DMS114 treated with DMSO at 0.1 percent for 48 hours (cell line): ENCODE measurements around the gene H3-3A.

Experiments used
- DNase-seq: peaks from one replicate; lab custom pipeline; 2025; ENCODE audit not compliant: unreplicated experiment; lab: John Stamatoyannopoulos, UW

H3-3A gene

GRCh38 chr1:226052061-226052460 lies 10.5 kb upstream of the H3-3A start:
- no peak for DNase-seq

GRCh38 chr1:226054519-226055327 lies 7.8 kb upstream of the H3-3A start:
- DNase-seq, result no peak

DNA sequence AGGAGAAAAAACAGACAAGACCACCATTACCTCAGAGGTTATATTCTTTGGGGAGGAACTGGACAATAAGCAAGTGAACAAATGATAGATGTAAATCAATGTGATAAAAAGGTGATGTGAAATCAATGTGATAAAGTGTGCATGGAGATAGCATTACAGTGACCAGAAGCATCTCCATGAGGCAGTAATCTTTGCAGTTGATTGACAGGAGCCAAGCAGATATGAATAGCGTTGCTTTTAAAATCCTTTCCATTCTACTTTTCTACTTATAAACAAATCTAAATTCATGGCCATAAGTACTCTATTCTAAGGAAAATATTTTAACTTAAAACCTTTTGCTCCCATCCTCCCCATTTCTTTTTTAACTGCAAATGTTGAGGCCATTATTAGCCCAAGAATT lies 2.8 kb upstream of the H3-3A start:
- DNase-seq, result no peak

DNA sequence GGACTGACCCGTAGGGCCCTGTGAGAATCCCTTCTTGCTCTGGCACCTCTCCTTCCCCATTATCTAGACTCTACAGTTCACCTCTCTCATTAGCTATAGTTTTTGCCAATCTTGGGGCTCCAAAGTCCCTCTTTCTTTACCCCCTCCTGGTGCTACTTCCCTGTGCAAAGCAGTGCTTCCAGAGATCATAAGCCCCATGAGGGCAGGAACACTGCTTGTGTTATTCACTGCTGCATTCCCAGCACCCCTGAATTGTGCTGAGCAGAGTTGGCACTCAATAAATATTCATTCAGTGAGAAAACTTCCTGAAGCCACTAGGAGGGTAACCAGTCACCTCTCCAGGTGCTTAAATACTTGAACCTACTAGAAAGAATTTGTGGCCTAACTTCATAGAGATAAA lies 2.1 kb upstream of the H3-3A start:
- no peak for DNase-seq

DNA sequence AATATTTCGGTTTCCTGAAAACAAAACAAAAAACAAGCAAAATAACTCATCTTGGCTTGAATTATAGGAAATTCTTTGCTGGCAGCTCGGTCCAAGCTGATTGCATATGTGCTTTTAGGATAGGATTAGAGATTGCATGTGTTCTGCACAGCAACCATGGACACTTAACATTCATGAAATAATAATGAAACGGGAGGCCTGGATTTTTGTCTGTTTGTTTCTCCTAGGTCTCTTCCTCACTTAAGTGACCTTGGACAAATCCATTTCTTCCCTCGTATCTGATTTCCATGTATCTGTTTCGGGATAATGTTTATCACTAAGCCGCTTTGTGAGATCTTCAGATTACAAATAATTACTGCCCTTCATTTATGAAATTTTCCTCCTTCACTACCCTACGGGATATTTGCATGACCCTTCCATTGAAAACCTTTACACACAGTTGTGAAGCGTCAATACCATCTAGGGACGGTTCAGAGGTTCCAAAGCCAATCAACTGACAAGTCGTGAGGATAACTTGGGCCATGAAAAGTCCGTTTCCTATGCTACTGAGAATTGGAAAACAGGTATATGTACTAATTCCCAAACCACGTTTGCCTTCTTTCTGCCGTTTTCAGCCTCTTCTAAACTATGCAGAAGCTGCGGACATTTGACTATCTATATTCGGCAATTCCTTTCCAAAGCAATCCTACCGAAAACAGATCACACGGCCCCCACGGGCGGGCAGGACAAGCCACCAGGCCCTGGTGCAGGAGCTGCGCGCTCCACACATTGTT lies 1.3 kb upstream of the H3-3A start:
- peak; percentile 13 for DNase-seq

DNA sequence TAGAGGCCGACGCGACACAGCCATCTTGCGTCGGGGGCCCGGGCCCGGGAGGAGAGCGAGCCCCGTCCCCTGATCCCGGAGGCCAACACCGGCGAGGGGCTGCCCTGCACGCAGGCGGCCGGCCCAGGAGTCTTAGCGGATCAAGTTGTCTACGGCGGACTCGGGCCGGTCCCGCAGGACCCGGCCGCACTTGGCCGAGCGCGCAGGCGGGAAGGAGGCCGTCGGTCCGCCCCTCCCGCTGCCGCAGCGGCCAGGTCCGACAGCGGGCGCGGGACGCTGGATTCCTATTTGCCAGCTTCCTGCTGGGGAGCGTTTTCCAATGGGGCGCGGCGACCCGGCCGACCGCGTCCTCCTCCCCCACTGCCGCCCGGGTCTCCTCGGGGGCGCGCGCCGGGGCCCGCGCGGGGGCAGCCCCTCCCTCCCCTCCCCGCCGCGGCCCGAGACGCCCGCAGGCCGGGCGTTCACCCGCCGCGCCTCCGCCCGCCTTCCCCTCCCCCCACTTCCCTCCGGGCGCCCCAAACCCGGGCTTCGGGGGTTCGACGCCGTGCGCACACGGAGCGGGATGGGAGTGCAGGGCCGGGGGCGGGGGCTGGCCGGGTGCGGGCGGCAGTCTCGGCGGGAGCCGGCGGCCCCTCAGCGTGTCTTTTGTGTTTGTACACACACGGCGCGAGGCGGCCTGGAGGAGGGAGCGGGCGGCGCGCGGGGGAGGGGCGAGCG lies 517 bp upstream of the H3-3A start:
- no peak for DNase-seq

DNA sequence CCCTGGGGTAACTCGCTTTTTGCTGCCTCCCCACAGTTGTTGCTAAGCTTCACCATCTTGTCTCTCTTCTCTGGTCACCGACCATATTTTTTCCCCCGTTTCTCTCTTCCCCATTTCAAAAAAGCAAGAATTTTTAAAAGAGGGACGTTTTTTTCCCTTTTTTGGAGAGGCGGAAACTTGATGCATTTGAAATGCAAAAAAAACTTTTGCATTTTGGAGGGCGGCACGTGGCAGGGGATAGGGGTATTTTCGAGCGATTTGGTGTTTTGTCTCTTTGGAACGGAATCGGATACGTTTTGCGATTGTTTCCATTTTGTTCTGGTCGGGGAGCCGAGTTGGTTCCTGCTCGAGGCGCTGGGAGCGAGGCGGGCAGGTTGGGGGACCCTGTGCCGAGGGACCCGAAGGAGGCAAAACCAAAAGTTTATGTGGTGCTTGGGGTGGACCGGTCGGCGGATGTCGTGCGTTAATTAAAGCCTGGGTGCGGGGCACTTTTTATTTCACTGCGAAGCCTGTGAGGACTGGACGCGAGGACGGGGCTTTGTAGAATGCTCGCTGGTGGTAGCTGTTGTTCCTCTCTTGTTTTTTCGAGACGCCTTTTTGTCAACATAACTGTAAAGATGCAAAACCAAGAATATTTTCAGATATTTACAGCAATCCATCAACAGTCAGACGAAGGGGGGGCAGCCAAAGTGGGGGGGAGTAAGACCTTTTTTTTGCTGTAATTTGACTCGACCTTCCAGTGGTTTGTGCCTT lies 884 bp downstream of the H3-3A start:
- peak; percentile 71 for DNase-seq

DNA sequence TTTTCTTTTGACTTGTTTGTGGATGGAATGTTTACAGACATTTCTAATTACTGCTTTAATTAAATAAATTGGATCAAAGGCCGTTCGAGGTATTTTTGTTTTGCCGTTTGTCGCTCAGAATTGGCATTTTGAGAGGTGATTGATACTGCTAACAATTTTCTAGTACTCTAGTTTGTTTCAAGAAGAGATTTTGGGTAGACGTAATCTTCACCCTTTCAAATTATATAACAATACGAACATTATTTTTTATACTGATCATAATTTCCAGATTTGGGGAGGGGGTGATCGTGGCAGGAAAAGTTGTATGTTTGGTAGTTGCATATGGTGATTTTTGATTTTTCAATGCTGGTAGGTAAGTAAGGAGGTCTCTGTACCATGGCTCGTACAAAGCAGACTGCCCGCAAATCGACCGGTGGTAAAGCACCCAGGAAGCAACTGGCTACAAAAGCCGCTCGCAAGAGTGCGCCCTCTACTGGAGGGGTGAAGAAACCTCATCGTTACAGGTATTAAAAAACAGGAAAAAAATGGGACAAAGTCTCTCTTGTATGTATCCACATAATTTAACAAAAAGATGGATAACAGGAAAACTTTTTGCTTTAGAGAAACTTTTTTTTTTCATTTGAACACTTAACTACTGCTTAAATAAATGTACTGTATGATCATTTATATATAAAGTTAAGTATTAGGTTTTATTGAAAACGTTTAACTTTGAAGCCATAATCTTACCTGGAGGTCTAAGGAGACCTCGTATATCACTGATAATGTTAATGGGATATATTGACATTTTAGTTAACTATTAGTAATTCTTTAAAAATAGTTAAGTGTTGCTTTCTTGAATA lies 1.7 kb downstream of the H3-3A start:
- DNase-seq, result peak; percentile 47

DNA sequence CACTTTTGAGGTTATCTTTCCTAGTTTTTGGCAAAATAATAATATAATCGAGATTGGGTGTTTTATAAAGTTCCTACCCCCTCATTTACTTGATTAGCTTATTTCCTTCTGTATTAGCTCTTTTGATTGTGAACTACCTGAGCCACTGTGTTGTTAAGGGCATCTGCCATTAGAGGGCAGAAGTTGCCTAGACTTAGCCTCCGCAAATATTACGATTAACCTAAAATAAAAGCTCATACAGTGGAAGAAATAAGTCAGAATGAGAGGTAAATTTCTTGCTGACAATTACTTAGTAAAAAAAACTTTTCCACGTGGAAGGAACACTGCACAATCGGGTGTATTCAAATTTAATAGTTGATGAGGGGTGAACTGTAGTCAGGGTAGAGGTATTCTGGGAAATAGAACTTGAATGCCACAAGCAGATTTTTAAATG lies 2.3 kb downstream of the H3-3A start:
- peak; percentile 48 for DNase-seq

GRCh38 chr1:226066415-226067078 lies 4.0 kb downstream of the H3-3A start:
- peak; percentile 13 for DNase-seq

- DNase-seq, result no peak
Measured at GRCh38 chr1:226069811-226070489, 7.4 kb downstream of the H3-3A start.

- no peak for DNase-seq
Measured at GRCh38 chr1:226072347-226072746, 9.8 kb downstream of the H3-3A start.

GRCh38 chr1:226073184-226073950 lies 10.9 kb downstream of the H3-3A start:
- no peak for DNase-seq

DNA sequence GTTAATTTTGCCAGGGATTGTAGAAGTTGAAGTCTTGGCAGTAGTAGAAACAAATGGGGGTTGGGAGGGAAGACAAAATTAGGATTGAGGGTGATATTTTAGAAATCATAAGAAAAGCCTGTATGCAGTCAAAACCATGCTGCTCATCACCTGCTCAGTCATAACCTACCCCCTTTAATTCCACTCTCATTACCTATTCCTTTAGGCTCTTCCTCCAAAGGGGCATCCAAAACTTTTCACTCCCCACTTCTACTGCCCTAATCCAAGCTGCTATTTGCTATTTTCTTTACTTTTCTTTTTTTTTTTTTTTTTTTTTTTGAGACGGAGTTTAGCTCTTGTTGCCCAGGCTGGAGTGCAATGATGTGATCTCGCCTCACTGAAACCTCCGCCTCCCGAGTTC lies 11.5 kb downstream of the H3-3A start:
- DNase-seq, result no peak

- DNase-seq, result no peak
Measured at GRCh38 chr1:226076378-226076777, 13.9 kb downstream of the H3-3A start.

GRCh38 chr1:226078374-226078773 lies 15.9 kb downstream of the H3-3A start:
- DNase-seq, result no peak

DNA sequence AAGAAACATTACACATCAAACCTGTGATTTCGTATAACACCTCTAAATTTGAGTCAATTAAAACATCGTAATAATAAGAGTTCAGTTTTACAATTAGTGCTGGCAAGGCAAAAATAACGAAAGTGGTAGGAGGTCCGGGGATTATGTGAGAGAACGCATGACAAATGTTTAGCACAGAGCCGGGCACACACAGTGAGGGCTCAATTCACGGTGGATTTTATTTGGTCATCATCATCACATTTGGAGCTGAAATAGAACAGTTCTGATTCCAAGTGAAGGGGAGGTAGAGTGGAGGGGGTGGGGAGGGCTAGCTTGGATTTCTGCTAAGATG lies 20.0 kb downstream of the H3-3A start:
- no peak for DNase-seq

DNA sequence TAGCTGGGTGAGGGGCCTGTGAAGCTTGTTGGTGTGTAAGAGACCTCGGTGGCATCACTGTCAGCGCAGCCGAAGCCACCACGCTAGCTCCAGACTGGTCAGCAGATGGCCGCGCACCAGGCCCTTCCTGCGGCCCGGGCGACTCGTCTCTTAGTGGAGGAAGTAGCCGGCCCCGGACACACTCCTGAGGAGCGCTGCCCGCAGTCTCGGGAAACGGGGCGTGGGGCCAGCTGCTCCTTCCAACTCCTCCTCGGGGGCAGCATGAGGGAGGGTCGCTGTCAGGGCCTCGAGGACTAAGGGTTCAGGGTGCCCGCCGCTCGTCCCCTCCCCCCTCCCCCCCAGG lies 20.4 kb downstream of the H3-3A start:
- DNase-seq, result peak; percentile 36
